ENCODE data around the gene CDC20. TPM values are rescaled to one million over a fixed set of nuclear protein-coding genes. Genes with fewer than 3 reads are reported as not detected.

Gene CDC20
- total and polyA plus RNA-seq, 2 donors (not counting 1 experiment from before 2014, with no cell fraction given), result 16.7 to 24.1 TPM

DNA sequence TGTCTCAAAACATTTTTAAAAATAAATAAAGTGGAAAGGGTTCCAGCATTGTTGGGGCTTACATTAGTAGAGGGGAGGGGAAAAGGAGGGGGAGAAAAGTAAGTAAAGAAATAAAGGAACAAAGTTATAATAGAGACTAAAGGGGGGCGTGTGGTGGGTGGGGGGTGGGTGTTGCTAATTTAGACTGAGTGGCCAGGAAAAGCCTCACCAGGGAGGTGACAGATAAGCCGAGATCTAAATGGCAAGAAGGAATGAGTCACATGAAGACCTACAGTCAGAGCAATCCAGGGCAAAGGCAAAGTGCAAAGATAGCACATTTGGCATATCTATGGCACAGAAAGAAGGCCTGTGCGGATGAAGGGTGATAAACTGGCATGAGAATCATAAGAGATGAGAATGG is 13.7 kb upstream of the CDC20 start:
- no peak for TF ChIP-seq EZH2 (IDR thresholded peaks at IDR 0.05; ENCODE audit: low read length, missing control alignments)
- TF ChIP-seq, protein P1, sequence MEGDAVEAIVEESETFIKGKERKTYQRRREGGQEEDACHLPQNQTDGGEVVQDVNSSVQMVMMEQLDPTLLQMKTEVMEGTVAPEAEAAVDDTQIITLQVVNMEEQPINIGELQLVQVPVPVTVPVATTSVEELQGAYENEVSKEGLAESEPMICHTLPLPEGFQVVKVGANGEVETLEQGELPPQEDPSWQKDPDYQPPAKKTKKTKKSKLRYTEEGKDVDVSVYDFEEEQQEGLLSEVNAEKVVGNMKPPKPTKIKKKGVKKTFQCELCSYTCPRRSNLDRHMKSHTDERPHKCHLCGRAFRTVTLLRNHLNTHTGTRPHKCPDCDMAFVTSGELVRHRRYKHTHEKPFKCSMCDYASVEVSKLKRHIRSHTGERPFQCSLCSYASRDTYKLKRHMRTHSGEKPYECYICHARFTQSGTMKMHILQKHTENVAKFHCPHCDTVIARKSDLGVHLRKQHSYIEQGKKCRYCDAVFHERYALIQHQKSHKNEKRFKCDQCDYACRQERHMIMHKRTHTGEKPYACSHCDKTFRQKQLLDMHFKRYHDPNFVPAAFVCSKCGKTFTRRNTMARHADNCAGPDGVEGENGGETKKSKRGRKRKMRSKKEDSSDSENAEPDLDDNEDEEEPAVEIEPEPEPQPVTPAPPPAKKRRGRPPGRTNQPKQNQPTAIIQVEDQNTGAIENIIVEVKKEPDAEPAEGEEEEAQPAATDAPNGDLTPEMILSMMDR (conservative IDR thresholded peaks at IDR 0.05 in 1 of 2, IDR thresholded peaks at IDR 0.05 in 1 of 2; ENCODE audit: low read depth in 1 of 2, low read length in 2 of 2), result no peak
- Histone ChIP-seq H3K27me3 (ENCODE audit: control insufficient read depth, insufficient read depth, low read length) (peaks cover 13% of the 10 kb centered on the region), H2AFZ (ENCODE audit: low read length) (no peak overlapping the region), H3K9ac (ENCODE audit: insufficient read depth, low read length) (no peak overlapping the region), H3K4me3 (replicated peaks in 1 of 4; ENCODE audit: control extremely low read depth in 1 of 4, insufficient read depth in 1 of 4, low read depth in 3 of 4, low read length in 4 of 4) (no peak overlapping the region), H3K27ac (ENCODE audit: insufficient read depth, low read length) (no peak overlapping the region), H3K36me3 (ENCODE audit: control insufficient read depth, insufficient read depth, low read length) (no peaks in the 10 kb centered on the region), H3K79me2 (ENCODE audit: control insufficient read depth, insufficient read depth, low read length) (no peaks in the 10 kb centered on the region), H3K4me2 (ENCODE audit: extremely low read depth, insufficient read depth, low read length) (no peak overlapping the region), H3K9me3 (ENCODE audit: control insufficient read depth, insufficient read depth, low read depth, low read length) (no peaks in the 10 kb centered on the region), H3K4me1 (ENCODE audit: control insufficient read depth, extremely low read depth, insufficient read depth, low read length) (peaks cover under 1% of the 10 kb centered on the region), H4K20me1 (ENCODE audit: control insufficient read depth, extremely low read depth, insufficient read depth, low read length) (no peaks in the 10 kb centered on the region)
- no peak for DNase-seq (ENCODE audit: low read depth in 2 of 2)

DNA sequence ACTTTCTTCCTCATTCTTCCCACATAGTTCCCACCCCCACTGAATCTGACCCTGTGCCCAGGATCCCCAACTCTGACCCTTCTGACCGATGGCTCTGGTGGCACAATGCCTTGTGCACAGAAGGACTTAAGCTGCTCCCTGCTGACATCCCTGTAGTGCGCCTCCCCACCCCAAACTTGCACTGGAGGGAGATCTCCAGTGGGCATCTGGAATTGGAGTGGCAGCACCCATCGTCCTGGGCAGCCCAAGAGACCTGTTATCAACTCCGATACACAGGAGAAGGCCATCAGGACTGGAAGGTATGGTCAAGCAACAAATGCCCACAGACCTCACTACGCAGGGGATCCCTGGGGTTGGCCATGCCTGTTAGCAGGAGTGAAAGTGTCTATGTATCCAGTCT is 12.1 kb upstream of the CDC20 start:
- H3K27ac ChIP-seq (ENCODE audit: insufficient read depth, low read length), result no peak overlapping the region
- no peak for DNase-seq (ENCODE audit: low read depth in 2 of 2)
- no peaks in the 10 kb centered on the region for H3K9me3 ChIP-seq (ENCODE audit: control insufficient read depth, insufficient read depth, low read depth, low read length)
- TF ChIP-seq, protein P1 (conservative IDR thresholded peaks at IDR 0.05 in 1 of 2, IDR thresholded peaks at IDR 0.05 in 1 of 2; ENCODE audit: low read depth in 1 of 2, low read length in 2 of 2), result no peak
- H3K4me1 ChIP-seq (ENCODE audit: control insufficient read depth, extremely low read depth, insufficient read depth, low read length), result peaks cover 2% of the 10 kb centered on the region
- H3K4me2 ChIP-seq (ENCODE audit: extremely low read depth, insufficient read depth, low read length), result no peak overlapping the region
- no peak overlapping the region for H3K9ac ChIP-seq (ENCODE audit: insufficient read depth, low read length)
- no peak overlapping the region for H3K4me3 ChIP-seq (replicated peaks in 1 of 4; ENCODE audit: control extremely low read depth in 1 of 4, insufficient read depth in 1 of 4, low read depth in 3 of 4, low read length in 4 of 4)
- H3K79me2 ChIP-seq (ENCODE audit: control insufficient read depth, insufficient read depth, low read length), result no peaks in the 10 kb centered on the region
- no peaks in the 10 kb centered on the region for H4K20me1 ChIP-seq (ENCODE audit: control insufficient read depth, extremely low read depth, insufficient read depth, low read length)
- H3K36me3 ChIP-seq (ENCODE audit: control insufficient read depth, insufficient read depth, low read length), result no peaks in the 10 kb centered on the region
- peaks cover 9% of the 10 kb centered on the region for H3K27me3 ChIP-seq (ENCODE audit: control insufficient read depth, insufficient read depth, low read length)
- no peak overlapping the region for H2AFZ ChIP-seq (ENCODE audit: low read length)

DNA sequence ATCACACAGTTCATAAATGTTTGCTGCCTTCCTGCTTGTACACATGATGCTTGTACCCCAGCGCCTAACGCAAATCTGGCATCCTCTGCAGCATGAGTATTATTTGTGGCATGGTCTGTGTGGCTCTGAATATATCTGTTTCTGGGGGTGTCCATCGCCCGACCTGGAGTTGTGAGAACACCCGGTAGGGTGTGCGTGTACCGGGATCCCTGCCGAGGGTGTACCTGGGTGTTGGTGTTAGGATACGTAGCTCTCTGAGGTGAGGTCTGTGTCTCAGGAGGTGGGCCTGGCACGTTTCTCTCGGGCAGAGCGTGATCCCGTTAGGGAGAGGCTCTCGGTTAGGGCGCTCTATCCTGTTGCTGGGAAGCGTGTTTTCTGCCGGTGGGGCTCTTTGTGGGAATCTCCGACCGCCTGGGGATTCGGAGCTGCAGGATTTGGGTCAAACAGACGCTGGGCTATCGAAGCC is 10.4 kb upstream of the CDC20 start:
- no peaks in the 10 kb centered on the region for H4K20me1 ChIP-seq (ENCODE audit: control insufficient read depth, extremely low read depth, insufficient read depth, low read length)
- no peak overlapping the region for H3K9ac ChIP-seq (ENCODE audit: insufficient read depth, low read length)
- peak overlapping the region; percentile 28 to 58 (median 30) for H3K4me3 ChIP-seq (replicated peaks in 1 of 4; ENCODE audit: control extremely low read depth in 1 of 4, insufficient read depth in 1 of 4, low read depth in 3 of 4, low read length in 4 of 4)
- H3K79me2 ChIP-seq (ENCODE audit: control insufficient read depth, insufficient read depth, low read length), result no peaks in the 10 kb centered on the region
- H3K4me1 ChIP-seq (ENCODE audit: control insufficient read depth, extremely low read depth, insufficient read depth, low read length), result peaks cover 2% of the 10 kb centered on the region
- no peaks in the 10 kb centered on the region for H3K36me3 ChIP-seq (ENCODE audit: control insufficient read depth, insufficient read depth, low read length)
- DNase-seq (ENCODE audit: low read depth in 2 of 2), result no peak
- TF ChIP-seq, protein P1 (conservative IDR thresholded peaks at IDR 0.05 in 1 of 2, IDR thresholded peaks at IDR 0.05 in 1 of 2; ENCODE audit: low read depth in 1 of 2, low read length in 2 of 2), result no peak
- peak; percentile 38 for TF ChIP-seq EZH2 (IDR thresholded peaks at IDR 0.05; ENCODE audit: low read length, missing control alignments)
- H3K27ac ChIP-seq (ENCODE audit: insufficient read depth, low read length), result no peak overlapping the region
- no peaks in the 10 kb centered on the region for H3K9me3 ChIP-seq (ENCODE audit: control insufficient read depth, insufficient read depth, low read depth, low read length)
- peak overlapping the region; percentile 45 for H2AFZ ChIP-seq (ENCODE audit: low read length)
- H3K4me2 ChIP-seq (ENCODE audit: extremely low read depth, insufficient read depth, low read length), result peak overlapping the region; percentile 66
- H3K27me3 ChIP-seq (ENCODE audit: control insufficient read depth, insufficient read depth, low read length), result peaks cover 9% of the 10 kb centered on the region

Measured in fibroblast of lung (primary cell).